Measurements from ENCODE around the gene SEMA3A.

SEMA3A gene

GRCh38 chr7:84195295-84196060, 889 bp upstream of the SEMA3A start:
- DNase-seq, result no peak

GRCh38 chr7:84193747-84194146, 842 bp downstream of the SEMA3A start:
- DNase-seq, result no peak

- DNase-seq, result no peak
Observed at GRCh38 chr7:84191842-84192241, 2.7 kb downstream of the SEMA3A start.

GRCh38 chr7:84191261-84191660, 3.3 kb downstream of the SEMA3A start:
- no peak for DNase-seq

GRCh38 chr7:84190016-84190705, 4.4 kb downstream of the SEMA3A start:
- DNase-seq, result no peak

GRCh38 chr7:84188786-84189405, 5.7 kb downstream of the SEMA3A start:
- no peak for DNase-seq

GRCh38 chr7:84187813-84188510, 6.6 kb downstream of the SEMA3A start:
- DNase-seq, result no peak

- no peak for DNase-seq
Observed at GRCh38 chr7:84187087-84187805, 7.3 kb downstream of the SEMA3A start.

GRCh38 chr7:84183741-84184140, 10.8 kb downstream of the SEMA3A start:
- DNase-seq, result no peak

- no peak for DNase-seq
Observed at GRCh38 chr7:84182301-84182700, 12.3 kb downstream of the SEMA3A start.

GRCh38 chr7:84181628-84182027, 13.0 kb downstream of the SEMA3A start:
- no peak for DNase-seq

GRCh38 chr7:84177758-84178412, 16.7 kb downstream of the SEMA3A start:
- no peak for DNase-seq

- DNase-seq, result no peak
Observed at GRCh38 chr7:84176716-84177115, 17.9 kb downstream of the SEMA3A start.

- DNase-seq, result no peak
Observed at GRCh38 chr7:84175461-84175860, 19.1 kb downstream of the SEMA3A start.

GRCh38 chr7:84170646-84171045, 23.9 kb downstream of the SEMA3A start:
- no peak for DNase-seq

- DNase-seq, result no peak
Observed at GRCh38 chr7:84162584-84162983, 32.0 kb downstream of the SEMA3A start.

GRCh38 chr7:84162125-84162524, 32.5 kb downstream of the SEMA3A start:
- no peak for DNase-seq

- DNase-seq, result no peak
Observed at GRCh38 chr7:84161398-84161797, 33.2 kb downstream of the SEMA3A start.

GRCh38 chr7:84159435-84159834, 35.2 kb downstream of the SEMA3A start:
- no peak for DNase-seq

GRCh38 chr7:84157171-84157570, 37.4 kb downstream of the SEMA3A start:
- no peak for DNase-seq

- no peak for DNase-seq
Observed at GRCh38 chr7:84154991-84155781, 39.4 kb downstream of the SEMA3A start.
